GM19023 (cell line): Measurements from ENCODE around the gene RHOG.
"Not testable (repeated sequence)": the region's sequence is repeated elsewhere in the genome, so short reads cannot be mapped to it uniquely, and the experiment has no call there.

Experiments
- ATAC-seq: cut with Tn5 transposase; IDR thresholded peaks from one replicate; pipeline ENCODE4 v1.9.1; 2021; ENCODE audit warnings: mild to moderate bottlenecking, moderate library complexity; ENCODE audit not compliant: unreplicated experiment

RHOG gene

GRCh38 chr11:3810951-3811350 is 29.8 kb downstream of the RHOG start:
- no peak for ATAC-seq

- ATAC-seq = no peak
These were observed 30.3 kb downstream of the RHOG start for GRCh38 chr11:3810446-3810845.

- ATAC-seq = no peak
These were observed 31.2 kb downstream of the RHOG start for GRCh38 chr11:3809624-3809928.

DNA sequence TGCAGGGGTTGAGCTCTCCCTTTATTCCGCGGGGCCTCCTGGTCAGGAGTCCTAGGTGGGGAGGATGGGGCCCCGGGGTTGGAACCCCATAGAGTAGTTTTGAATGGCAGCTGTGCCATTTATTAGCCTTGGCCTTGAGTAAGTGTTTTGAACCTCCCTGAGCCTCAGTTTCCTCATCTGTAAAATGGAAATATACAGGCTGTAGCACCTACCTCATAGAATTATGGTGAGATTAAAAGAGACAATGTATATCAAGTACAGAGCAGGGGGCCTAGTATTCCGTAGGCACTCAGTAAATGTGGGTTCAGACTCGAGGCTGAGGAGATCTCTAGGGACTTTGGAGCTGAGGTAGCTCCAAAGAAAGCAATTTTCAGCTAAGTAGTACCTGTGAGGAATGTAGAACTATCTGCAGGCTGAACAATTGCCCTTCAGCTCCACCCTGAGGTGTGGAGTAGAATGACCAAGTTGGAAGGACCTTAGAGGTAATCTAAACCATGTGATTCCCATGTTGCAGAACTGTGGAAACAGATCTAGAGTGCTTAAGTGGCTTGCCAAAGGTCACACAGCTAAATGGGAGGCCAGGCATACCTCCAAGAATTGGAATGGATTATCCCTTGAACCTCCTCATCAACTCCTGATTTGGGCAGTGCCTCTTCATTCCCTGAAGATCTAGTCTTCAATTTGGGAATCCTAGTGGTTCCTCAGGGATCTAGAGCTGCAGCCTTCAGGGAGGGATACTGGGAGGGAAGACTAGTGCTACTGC is 31.7 kb downstream of the RHOG start:
- peak; percentile 54 for ATAC-seq

- ATAC-seq = peak; percentile 69
These were observed 32.6 kb downstream of the RHOG start, which contains the start of gene PGAP2 for GRCh38 chr11:3807909-3808860. Gene PGAP2 (plus strand): TSS chr11:3808560. CDS start chr11:3811260, 2,700 bp downstream.

DNA sequence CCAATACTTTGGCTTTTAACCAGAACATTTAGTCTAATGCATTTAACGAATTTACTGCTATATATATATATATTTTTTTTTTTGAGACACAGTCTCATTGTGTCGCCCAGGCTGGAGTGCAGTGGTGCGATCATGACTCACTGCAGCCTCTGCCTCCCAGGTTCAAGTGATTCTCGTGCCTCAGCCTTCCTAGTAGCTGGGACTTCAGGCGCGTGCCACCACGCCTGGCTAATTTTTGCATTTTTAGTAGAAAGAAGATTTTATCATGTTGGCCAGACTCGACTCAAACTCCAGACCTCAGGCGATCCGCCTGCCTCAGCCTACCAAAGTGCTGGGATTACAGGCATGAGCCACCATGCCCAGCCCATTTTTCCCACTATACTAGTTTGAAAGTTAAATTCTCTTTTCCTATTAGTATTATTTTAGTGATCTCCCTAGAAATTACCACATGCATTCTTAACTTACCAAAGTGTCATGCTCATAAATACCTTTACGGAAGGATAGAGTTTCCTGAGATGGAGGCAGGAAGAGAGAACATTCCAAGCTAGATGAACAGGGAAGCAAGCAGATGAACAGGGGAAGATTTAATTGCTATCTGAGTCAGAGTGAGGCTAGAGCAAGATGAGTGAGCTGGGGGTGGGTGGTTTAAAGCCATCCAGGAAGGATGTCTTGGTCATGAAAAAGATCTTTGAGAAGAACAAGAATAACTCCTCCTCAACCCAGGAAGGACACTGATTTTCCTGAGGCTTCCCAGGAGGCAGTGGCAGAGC is 36.8 kb downstream of the RHOG start:
- no peak for ATAC-seq

DNA sequence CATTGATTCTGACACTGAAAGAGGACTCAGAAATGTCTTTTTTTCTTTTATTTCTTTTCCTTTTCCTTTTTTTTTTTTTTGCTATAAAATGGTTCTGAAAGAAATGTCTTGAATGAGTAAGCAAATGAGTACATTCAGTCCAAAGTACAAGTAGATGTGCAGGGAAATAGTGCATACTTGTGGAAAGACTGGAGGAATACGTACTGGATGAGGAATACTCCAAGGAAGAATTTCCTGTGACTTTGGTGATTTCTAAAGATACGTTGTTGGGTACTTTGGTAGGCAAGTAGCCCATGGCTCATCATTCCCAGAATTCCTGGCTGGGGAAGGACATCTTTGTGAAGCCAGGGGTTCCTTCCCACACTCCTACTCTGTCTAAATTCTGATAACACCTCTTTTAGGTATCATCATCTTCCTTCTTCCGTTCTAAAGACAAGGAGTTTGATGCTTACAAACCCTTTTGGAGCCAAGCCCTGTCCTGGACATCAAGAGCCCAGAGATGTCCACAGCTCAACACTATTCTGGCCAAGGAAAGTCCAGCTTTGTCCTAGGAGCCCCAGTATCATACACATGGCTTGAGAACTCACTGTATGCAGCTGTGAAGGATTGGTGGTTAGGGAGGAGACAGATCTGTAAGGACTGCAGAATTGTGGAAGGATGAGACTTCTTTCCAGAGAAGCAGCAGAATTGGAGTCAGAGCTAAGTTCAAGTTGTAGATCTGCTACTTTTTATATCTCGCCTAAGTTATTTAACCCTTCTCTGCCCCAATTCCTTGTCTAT is 38.6 kb downstream of the RHOG start:
- no peak for ATAC-seq

GRCh38 chr11:3799873-3800272 is 40.9 kb downstream of the RHOG start:
- no peak for ATAC-seq

- no peak for ATAC-seq
These were observed 41.6 kb downstream of the RHOG start for GRCh38 chr11:3799143-3799542.

GRCh38 chr11:3797329-3798090 is 43.2 kb downstream of the RHOG start, which contains the start of gene NUP98:
Gene NUP98 (minus strand): TSS chr11:3797554. CDS start chr11:3782117, 15,437 bp downstream.
- peak; percentile 93 for ATAC-seq

GRCh38 chr11:3796801-3797328 is 43.9 kb downstream of the RHOG start:
- ATAC-seq = peak; percentile 40

- ATAC-seq = no peak
These were observed 44.4 kb downstream of the RHOG start for GRCh38 chr11:3796346-3796745.

DNA sequence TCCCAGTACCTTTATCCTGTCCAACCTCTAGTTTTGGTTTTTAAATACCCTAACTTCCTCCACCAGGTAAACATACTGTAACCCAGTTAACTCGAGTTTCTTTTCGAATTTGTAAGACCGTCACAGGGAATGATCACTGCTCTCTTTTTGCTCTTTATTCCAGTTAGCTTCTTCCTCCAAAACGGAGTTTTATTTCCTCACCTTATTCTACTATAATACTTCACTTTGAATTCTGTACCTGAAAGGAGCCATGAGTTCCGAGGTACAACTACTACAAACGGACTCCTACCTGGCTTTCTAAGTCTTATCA is 44.8 kb downstream of the RHOG start:
- ATAC-seq = no peak

GRCh38 chr11:3795131-3796001 is 45.4 kb downstream of the RHOG start:
- ATAC-seq = no peak

DNA sequence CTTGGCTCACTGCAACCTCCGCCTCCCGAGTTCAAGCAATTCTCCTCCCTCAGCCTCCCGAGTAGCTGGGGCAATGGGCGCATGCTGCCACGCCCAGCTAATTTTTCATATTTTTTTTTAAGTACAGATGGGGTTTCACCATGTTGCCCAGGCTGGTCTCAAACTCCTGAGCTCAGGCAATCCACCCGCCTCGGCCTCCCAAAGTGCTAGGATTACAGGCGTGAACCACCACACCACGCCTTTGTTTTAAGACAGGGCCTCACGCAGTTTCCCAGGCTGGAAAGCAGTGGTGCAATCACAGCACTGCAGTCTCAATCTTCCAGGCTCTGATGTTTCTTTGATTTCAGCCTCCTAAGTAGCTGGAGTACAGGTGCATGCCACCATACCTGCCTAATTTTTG is 46.4 kb downstream of the RHOG start:
- not testable (repeated sequence) for ATAC-seq

DNA sequence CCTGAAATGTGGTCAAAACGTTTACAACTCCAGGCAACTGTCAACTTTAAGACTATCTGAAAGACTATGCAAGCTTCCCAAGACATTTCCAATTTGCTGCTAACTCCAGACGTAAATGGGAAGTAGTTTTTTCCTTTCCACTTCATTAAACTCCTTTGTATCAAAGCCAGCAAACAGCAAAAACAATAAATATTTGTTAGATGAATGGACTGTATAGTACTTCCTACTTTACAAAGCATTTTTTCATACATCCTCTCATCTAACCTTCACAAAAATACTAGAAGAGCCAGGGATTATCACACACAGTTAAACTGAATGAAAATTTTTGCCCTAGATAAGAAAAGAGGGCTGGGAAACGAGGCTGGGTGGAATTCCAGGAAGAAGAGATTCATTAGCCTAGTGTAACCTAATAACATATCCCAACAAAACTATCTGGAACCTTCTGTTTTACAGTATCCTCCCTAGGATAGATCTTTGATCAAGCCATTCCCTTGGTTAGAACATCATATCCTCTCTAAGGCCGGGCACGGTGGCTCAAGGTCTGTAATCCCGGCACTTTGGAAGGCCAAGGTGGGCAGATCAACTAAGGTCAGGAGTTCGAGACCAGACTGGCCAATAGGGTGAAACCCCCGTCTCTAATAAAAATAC is 53.9 kb downstream of the RHOG start:
- ATAC-seq = no peak

- no peak for ATAC-seq
These were observed 57.1 kb downstream of the RHOG start for GRCh38 chr11:3783611-3784010.

- ATAC-seq = no peak
These were observed 57.8 kb downstream of the RHOG start for GRCh38 chr11:3782963-3783362.
